ENCODE data around the gene KRT31. TPM values are rescaled to one million over a fixed set of nuclear protein-coding genes. Genes with fewer than 3 reads are reported as not detected.

KRT31 gene
- total RNA-seq, 6 experiments from 2014 or later: 0.09 to 0.14 TPM; not detected in 4

DNA sequence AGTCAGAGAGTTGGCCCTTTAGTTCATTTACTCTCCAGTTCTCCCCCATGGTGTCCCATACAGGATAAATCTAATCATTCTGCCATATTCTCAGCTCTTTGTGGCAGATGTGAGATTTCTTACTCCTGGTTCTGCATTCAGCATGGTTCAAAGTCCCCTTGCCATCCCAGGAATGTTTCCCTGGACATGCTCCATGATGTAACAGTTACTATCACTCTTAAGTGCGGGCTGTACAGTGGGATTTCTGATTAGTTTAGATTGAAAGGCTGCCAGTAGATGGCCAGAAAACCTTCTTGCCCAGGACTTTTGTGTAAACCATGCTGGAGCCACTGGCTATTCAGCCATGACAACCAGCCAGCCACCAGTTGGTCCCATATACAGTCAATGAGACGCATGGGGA lies 16.6 kb upstream of the KRT31 start:
- TF ChIP-seq, protein P1, sequence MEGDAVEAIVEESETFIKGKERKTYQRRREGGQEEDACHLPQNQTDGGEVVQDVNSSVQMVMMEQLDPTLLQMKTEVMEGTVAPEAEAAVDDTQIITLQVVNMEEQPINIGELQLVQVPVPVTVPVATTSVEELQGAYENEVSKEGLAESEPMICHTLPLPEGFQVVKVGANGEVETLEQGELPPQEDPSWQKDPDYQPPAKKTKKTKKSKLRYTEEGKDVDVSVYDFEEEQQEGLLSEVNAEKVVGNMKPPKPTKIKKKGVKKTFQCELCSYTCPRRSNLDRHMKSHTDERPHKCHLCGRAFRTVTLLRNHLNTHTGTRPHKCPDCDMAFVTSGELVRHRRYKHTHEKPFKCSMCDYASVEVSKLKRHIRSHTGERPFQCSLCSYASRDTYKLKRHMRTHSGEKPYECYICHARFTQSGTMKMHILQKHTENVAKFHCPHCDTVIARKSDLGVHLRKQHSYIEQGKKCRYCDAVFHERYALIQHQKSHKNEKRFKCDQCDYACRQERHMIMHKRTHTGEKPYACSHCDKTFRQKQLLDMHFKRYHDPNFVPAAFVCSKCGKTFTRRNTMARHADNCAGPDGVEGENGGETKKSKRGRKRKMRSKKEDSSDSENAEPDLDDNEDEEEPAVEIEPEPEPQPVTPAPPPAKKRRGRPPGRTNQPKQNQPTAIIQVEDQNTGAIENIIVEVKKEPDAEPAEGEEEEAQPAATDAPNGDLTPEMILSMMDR (IDR thresholded peaks at IDR 0.05): no peak
- H3K4me1 Mint-ChIP-seq (ENCODE audit: low read depth): peaks cover 71% of the 10 kb centered on the region

DNA sequence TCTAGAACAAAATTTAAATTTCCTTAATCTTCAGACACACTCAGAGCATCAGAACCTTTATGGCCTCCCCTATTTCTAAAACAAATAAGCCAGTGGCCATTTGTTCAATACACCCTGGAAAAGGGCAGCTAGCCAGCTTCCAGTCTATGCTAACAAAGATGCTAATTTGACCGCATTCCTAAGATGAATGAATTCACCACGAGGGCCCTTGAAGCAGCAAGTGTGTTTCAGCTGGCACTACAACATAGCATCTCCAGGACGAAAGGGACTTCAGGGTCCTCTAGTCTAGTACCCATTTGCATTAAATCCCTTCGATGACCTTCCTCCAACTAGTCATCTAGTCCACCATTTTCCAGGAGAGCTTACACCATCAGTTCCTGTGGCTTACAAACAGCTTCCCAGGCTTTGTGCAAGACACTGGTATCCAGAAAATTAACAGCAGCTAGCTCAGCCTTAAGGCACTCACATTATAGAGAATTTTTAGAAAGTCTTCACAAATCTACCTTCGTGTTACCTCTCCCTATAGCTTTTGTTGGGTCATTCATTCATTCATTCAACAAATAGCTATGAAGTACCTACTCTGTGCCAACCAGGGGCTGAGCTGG lies 16.0 kb upstream of the KRT31 start:
- Mint-ChIP-seq H3K27ac (peak overlapping the region; percentile 40; the same call in 1 of the 2 replicates), H3K27me3 (ENCODE audit: insufficient read depth) (no peaks in the 10 kb centered on the region), H3K4me1 (ENCODE audit: low read depth) (peaks cover 68% of the 10 kb centered on the region), H3K4me3 (no peak overlapping the region), H3K36me3 (ENCODE audit: low read depth) (no peaks in the 10 kb centered on the region; the same call in 1 of the 2 replicates), H3K9me3 (no peaks in the 10 kb centered on the region)
- no peak for DNase-seq
- TF ChIP-seq, protein P1 (IDR thresholded peaks at IDR 0.05): no peak

More for the DNA sequence above, 16.6 kb upstream of the KRT31 start:
- Mint-ChIP-seq H3K9me3 (no peaks in the 10 kb centered on the region), H3K4me3 (no peak overlapping the region), H3K27me3 (ENCODE audit: insufficient read depth) (no peaks in the 10 kb centered on the region), H3K27ac (no peak overlapping the region), H3K36me3 (ENCODE audit: low read depth) (no peaks in the 10 kb centered on the region; the same call in 1 of the 2 replicates)
- DNase-seq: no peak

DNA sequence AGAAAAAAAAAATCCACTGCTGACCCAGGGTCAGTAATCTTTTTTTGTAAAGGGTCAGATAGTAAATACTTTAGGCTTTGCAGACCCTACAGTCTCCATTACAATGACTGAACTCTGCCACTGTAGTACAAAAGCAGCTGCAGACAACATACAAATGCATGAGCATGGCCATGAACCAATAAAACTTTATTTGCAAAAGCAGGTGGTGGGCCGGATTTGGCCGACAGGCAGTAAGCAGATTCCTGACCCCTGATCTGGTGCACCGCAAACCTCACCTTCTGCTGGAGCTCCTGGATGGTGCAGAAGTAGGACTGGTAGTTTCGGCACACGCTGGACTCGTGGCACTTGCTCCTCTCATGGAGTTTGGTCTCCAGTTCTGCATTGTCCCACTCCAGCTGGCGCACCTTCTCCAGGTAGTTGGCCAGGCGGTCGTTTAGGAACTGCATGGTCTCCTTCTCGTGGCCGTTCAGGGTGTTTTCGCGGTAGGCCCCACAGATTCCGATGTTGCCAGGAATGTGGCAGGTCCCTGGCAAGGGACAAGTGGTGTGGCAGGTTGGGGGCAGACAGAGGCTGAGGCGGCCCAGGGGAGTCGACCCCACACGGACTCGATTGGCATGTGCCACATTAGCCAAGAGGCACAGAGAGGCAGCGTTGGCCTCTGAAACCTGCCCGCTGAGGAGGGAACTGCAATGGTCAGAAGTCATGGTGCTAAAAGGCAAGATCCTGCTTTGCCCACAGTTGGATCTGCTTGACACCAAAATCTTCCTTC lies 13.8 kb upstream of the KRT31 start:
- Mint-ChIP-seq H3K4me3 (no peak overlapping the region), H3K27me3 (ENCODE audit: insufficient read depth) (no peaks in the 10 kb centered on the region; the same call in 1 of the 2 replicates)

DNA sequence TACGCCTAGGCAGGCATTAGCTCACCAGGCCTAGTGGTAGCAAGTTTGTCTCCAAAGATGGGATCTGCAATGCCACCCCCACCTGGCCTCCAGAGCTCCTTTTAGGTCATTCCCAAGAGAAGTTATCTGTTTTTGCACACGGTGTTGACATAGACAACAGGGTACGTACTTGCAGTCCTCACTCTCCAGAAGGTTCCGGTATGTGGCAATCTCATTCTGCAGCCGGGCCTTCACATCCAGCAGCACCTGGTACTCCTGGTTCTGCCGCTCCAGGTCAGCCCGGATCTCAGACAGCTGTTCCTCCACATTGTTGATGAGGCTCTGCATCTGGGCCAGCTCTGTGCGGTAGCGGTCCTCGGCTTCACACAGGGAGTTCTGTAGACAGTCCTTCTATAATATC lies 9.8 kb upstream of the KRT31 start:
- no peaks in the 10 kb centered on the region for H3K9me3 Mint-ChIP-seq
- no peak for DNase-seq
- TF ChIP-seq, protein P1 (IDR thresholded peaks at IDR 0.05): no peak
- H3K36me3 Mint-ChIP-seq (ENCODE audit: low read depth): no peaks in the 10 kb centered on the region
- no peak overlapping the region for H3K4me3 Mint-ChIP-seq
- H3K4me1 Mint-ChIP-seq (ENCODE audit: low read depth): peaks cover 50% of the 10 kb centered on the region
- H3K27me3 Mint-ChIP-seq (ENCODE audit: insufficient read depth): no peaks in the 10 kb centered on the region; the same call in 1 of the 2 replicates
- H3K27ac Mint-ChIP-seq: no peak overlapping the region

More for the DNA sequence above, 13.8 kb upstream of the KRT31 start:
- no peak for DNase-seq
- TF ChIP-seq, protein P1 (IDR thresholded peaks at IDR 0.05): no peak
- H3K9me3 Mint-ChIP-seq: no peaks in the 10 kb centered on the region
- peaks cover 50% of the 10 kb centered on the region for H3K4me1 Mint-ChIP-seq (ENCODE audit: low read depth)
- H3K27ac Mint-ChIP-seq: no peak overlapping the region
- no peaks in the 10 kb centered on the region; the same call in 1 of the 2 replicates for H3K36me3 Mint-ChIP-seq (ENCODE audit: low read depth)

DNA sequence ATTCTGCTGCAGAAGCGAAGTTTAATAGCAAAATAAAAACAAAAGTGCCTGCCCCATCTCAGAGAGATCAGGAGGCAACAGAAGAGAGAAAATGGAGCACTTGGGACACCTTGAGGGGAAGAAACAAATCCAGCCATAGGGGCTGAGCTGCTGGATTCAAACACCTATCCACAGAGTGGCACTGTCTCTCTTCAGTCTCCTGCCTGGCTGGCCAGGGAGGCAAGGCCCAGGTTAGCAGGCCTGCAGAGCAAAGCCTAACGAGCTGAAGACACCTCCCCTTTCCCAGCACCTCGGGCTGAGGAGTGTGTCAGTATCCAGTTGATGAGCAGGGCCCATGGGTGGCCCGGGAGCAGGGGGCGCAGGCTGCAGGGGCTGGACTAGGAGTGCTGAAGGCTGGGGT lies 8.8 kb upstream of the KRT31 start:
- TF ChIP-seq, protein P1 (IDR thresholded peaks at IDR 0.05): no peak; the same call in 1 of the 2 replicates
- Mint-ChIP-seq H3K36me3 (ENCODE audit: low read depth) (no peaks in the 10 kb centered on the region), H3K27me3 (ENCODE audit: insufficient read depth) (no peaks in the 10 kb centered on the region; the same call in 1 of the 2 replicates), H3K9me3 (no peaks in the 10 kb centered on the region), H3K4me3 (no peak overlapping the region), H3K4me1 (ENCODE audit: low read depth) (peaks cover 51% of the 10 kb centered on the region), H3K27ac (no peak overlapping the region)
- peak; percentile 17 for DNase-seq

Data from HFFc6 (cell line).